Right lobe of liver (tissue), 4 donors: Measurements from ENCODE around the gene C1QC.

Experiments
- CTCF ChIP-seq, 4 donors: fragments of 200-600 bp in 3 of 4; fragments of 450-650 bp in 1 of 4; IDR thresholded peaks; one replicate each; pipeline versions ENCODE4 v1.5.1 to v1.8.0; 2016 to 2022; ENCODE audit warnings: antibody characterized with exemption in 4 of 4, mild to moderate bottlenecking in 2 of 4
- POLR2A ChIP-seq: fragments of 450-650 bp; IDR thresholded peaks from one replicate; pipeline ENCODE4 v1.6.1; 2017; ENCODE audit warnings: antibody characterized with exemption, mild to moderate bottlenecking
- donor health status: DM: no; HTN: no; CAD: no.
- donor health status: DM: no; HTN: no; CAD: no.
- donor health status: DM: no; HTN: yes; CAD: no.

DNA sequence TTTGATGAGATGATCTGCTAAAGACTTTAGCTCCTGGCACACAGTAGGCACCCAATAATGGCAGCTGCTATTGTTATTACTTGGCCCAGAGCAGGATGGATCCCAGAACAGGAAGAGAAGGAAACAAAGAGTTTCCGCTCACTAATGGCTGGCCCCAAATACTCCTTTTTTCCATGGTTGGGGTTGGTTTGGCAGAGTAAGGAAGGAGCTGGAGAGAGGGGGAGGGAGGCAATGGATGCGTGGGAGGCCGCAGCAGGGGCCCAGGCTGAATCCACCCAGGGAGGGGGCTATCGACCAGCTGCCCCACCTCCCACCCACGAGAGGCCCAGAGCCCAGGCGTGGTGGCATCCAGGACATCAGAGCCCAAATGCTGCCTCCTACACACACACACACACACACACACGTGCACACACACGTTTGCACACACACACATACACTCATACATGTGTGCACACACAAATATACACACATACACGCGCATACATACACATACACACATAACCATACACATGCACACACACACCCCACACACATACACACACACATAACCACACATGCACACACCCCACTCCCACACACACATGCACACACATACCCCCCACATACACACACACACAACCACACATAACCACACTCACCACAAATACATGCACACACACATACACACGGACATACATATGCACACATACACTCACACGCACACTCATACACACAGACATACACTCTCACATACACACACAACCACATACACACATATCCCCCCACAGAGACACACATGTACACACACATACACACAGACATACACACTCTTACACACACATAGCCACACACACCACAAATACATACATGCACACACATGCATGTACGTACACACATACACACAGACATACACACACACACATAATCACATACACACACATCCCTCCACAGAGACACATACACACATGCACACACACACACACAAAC lies 34.8 kb downstream of the C1QC start:
- TF ChIP-seq CTCF (IDR thresholded peaks at IDR 0.05) (no peak), POLR2A (no peak)
